Measurements from ENCODE around the gene LIN7B. TPM values are rescaled to one million over a fixed set of nuclear protein-coding genes. Genes with fewer than 3 reads are reported as not detected.

LIN7B gene
- total and polyA plus RNA-seq, 9 of the 15 experiments (the other 6 are each of a cell fraction or from before 2014, with no cell fraction given), result 0.89 to 15.7 (median 4.0) TPM

- TF ChIP-seq, protein P1, sequence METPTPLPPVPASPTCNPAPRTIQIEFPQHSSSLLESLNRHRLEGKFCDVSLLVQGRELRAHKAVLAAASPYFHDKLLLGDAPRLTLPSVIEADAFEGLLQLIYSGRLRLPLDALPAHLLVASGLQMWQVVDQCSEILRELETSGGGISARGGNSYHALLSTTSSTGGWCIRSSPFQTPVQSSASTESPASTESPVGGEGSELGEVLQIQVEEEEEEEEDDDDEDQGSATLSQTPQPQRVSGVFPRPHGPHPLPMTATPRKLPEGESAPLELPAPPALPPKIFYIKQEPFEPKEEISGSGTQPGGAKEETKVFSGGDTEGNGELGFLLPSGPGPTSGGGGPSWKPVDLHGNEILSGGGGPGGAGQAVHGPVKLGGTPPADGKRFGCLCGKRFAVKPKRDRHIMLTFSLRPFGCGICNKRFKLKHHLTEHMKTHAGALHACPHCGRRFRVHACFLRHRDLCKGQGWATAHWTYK (CRISPR knock-in tag; IDR thresholded peaks at IDR 0.05), result 0 out of 2 replicates have a peak, but pooled peaks have one; percentile 73
- TF ChIP-seq ZNF449 (CRISPR knock-in tag; IDR thresholded peaks at IDR 0.05) (no peak), TAF15 (IDR thresholded peaks at IDR 0.05; ENCODE audit: low read depth, low read length) (no peak), ZNF644 (tag; IDR thresholded peaks at IDR 0.05; ENCODE audit: low read depth) (no peak), TRIM25 (IDR thresholded peaks at IDR 0.05; ENCODE audit: borderline replicate concordance) (no peak), GTF2F1 (IDR thresholded peaks at IDR 0.05; ENCODE audit: low read depth, low read length) (0 out of 2 replicates have a peak, but pooled peaks have one; percentile 35), ZNF655 (CRISPR knock-in tag; IDR thresholded peaks at IDR 0.05) (no peak), POLR2H (tag; IDR thresholded peaks at IDR 0.05; ENCODE audit: low read depth) (no peak), ZNF12 (CRISPR knock-in tag; IDR thresholded peaks at IDR 0.05) (peak; percentile 74; the same call in 1 of the 2 replicates), SIRT6 (IDR thresholded peaks at IDR 0.05; ENCODE audit: low read depth, low read length) (no peak), CREM (IDR thresholded peaks at IDR 0.05; ENCODE audit: low read depth) (peak; percentile 41; the same call in 1 of the 2 replicates), NRF1 (conservative IDR thresholded peaks at IDR 0.05 in 1 of 2, IDR thresholded peaks at IDR 0.05 in 1 of 2) (no peak), MAFK (IDR thresholded peaks at IDR 0.05; ENCODE audit: low read length) (no peak), ZNF124 (CRISPR knock-in tag; IDR thresholded peaks at IDR 0.05) (no peak)
- TF ChIP-seq, protein P2, sequence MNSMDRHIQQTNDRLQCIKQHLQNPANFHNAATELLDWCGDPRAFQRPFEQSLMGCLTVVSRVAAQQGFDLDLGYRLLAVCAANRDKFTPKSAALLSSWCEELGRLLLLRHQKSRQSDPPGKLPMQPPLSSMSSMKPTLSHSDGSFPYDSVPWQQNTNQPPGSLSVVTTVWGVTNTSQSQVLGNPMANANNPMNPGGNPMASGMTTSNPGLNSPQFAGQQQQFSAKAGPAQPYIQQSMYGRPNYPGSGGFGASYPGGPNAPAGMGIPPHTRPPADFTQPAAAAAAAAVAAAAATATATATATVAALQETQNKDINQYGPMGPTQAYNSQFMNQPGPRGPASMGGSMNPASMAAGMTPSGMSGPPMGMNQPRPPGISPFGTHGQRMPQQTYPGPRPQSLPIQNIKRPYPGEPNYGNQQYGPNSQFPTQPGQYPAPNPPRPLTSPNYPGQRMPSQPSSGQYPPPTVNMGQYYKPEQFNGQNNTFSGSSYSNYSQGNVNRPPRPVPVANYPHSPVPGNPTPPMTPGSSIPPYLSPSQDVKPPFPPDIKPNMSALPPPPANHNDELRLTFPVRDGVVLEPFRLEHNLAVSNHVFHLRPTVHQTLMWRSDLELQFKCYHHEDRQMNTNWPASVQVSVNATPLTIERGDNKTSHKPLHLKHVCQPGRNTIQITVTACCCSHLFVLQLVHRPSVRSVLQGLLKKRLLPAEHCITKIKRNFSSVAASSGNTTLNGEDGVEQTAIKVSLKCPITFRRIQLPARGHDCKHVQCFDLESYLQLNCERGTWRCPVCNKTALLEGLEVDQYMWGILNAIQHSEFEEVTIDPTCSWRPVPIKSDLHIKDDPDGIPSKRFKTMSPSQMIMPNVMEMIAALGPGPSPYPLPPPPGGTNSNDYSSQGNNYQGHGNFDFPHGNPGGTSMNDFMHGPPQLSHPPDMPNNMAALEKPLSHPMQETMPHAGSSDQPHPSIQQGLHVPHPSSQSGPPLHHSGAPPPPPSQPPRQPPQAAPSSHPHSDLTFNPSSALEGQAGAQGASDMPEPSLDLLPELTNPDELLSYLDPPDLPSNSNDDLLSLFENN (IDR thresholded peaks at IDR 0.05; ENCODE audit: low read depth in 2 of 2, low read length in 2 of 2), result 0 out of 4 replicates have a peak, but pooled peaks of 1 of the 2 experiments have one; percentile 30
Measured at GRCh38 chr19:49157445-49158224, 43.5 kb downstream of the LIN7B start, which contains the start of gene TRPM4 (continued).
